ENCODE measurements around the gene WLS.
A peak's percentile ranks its signal among the peaks of the same experiment; 100 is the strongest.

WLS gene

DNA sequence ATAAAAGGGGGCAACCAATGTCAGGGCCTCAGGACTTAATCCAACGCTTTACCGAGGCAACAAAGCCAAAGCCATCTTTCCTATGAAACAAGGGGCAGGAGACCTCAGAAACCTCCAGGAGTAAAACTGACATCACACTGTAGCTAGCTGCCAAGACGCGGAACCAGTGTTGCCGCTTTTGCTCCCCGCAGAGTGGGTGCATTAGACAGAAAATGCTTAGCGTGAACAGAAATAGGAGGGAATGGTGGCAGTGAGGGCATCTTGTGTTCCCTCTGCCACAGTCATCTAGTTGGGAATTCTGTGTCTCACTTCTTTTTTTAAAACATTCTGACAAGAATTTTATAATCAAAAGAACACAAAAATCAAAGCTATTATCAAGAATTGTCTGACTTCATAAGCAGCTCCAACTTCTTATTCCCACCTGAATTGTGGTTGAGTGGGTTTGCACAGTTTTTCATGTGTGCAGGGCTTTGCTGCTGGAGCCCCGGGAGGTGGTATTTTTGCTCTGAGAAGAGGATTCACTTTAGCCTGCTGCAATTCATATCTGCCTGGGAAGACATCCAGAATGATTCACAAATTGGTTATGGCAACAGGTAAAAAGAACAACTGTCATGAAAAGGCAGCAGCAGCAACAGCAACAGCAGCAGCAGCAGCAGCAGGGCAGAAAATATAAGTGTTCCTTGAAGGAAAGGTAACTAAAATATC is 99.7 kb downstream of the WLS start:
- TF ChIP-seq CTCF (IDR thresholded peaks at IDR 0.05) (no peak), ZFX (IDR thresholded peaks at IDR 0.05; ENCODE audit: borderline replicate concordance) (no peak)
- H3K27ac ChIP-seq = no peak overlapping the region

- TF ChIP-seq ZFX (IDR thresholded peaks at IDR 0.05; ENCODE audit: borderline replicate concordance) (no peak), CTCF (IDR thresholded peaks at IDR 0.05) (no peak)
- H3K27ac ChIP-seq = no peak overlapping the region
These were observed 101.1 kb downstream of the WLS start for GRCh38 chr1:68131261-68131660.

DNA sequence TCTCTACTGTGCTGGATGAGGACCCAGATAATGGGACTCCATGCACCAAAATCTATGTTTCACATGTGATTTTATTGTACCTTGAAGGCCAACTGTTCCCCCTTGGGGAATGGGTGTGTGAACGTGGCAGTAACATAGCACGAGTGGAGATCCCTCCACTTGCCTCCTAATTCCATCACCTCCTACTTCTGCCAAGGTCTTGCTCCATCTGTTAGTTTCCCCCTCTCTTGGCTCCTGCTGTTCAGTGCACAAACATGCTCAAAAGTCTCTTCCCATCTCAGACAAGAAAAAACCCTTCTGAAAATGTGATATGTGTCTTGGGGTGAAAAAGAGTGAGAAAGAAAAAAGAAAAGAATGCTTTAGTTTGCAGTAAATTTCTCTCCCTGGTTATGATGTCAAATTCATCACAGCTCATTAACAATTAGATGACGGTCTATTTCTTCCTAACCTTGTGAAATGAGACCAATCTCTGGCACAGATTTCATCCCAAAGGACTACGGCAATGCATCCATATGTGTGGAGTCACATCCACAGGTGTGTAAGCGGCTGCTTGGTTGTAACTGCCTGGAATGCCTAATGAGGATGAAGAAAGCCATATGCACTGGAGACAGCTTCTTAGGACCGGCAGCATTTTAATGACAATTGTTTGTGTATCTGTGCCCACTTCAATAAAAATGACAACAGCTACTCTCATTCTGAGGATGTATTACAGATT is 102.6 kb downstream of the WLS start:
- H3K27ac ChIP-seq = no peak overlapping the region
- no peak for TF ChIP-seq ZFX (IDR thresholded peaks at IDR 0.05; ENCODE audit: borderline replicate concordance)
- TF ChIP-seq CTCF (IDR thresholded peaks at IDR 0.05) = no peak

GRCh38 chr1:68128820-68129219 is 103.5 kb downstream of the WLS start:
- H3K27ac ChIP-seq = no peak overlapping the region
- TF ChIP-seq CTCF (IDR thresholded peaks at IDR 0.05) = no peak
- no peak for TF ChIP-seq ZFX (IDR thresholded peaks at IDR 0.05; ENCODE audit: borderline replicate concordance)

- TF ChIP-seq CTCF (IDR thresholded peaks at IDR 0.05) (no peak), ZFX (IDR thresholded peaks at IDR 0.05; ENCODE audit: borderline replicate concordance) (no peak)
- H3K27ac ChIP-seq = no peak overlapping the region
These were observed 104.2 kb downstream of the WLS start for GRCh38 chr1:68128157-68128556.

DNA sequence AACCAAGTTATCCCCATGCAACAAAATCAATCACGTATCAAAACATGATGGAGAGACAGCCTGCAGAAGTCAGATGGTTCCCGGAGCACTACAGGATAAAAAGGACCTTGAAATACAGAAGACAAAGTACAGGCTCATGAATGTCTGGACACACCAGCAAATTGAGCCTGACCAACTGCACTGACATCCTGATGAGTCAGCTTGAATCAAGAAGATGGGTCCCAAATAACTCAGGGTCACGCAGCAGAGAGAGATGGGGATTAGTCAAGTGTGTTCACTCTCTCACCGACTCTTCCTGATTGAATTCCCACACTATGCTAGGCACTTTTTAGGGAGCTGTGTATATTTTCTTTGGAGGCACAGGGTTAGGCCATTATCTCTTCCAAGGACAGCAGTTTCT is 110.8 kb downstream of the WLS start:
- no peak overlapping the region for H3K27ac ChIP-seq
- TF ChIP-seq ZFX (IDR thresholded peaks at IDR 0.05; ENCODE audit: borderline replicate concordance) (no peak), CTCF (IDR thresholded peaks at IDR 0.05) (no peak)

DNA sequence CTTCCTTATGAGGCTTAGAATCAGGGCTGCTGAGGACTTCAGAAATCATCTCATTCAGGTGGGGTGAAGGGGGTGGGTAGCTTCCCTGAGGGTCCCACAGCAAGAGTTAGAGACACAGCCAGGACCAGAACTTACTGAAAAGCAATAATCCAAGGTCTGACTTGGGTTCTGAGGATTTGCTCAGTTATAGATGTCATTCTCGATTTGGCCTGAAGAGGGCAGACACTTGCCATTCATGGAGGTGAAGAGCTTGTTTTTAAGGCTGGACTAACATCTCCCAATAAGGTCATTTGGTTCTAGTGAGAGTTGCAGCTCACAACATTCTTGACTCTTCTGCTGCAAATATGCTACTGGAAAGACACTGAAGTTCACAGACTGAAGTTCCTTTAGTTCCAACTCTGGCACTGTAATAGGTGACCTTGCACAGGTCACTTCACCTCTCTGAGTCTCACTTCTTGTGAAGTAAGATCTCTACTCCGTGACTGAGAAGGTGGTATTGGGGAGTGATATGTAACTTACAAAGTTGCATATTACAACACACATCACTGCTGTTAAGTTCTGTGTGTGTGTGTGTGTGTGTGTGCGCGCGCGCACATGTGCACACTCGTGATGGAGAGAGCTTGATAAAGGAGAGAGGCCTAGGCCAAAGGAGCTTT is 112.1 kb downstream of the WLS start:
- TF ChIP-seq CTCF (IDR thresholded peaks at IDR 0.05) (peak; percentile 80), ZFX (IDR thresholded peaks at IDR 0.05; ENCODE audit: borderline replicate concordance) (no peak)
- H3K27ac ChIP-seq = no peak overlapping the region

All from 22Rv1 (cell line).